Esophagus squamous epithelium (tissue), 5 donors: ENCODE results near the gene HNRNPAB. TPM values are rescaled to one million over a fixed set of nuclear protein-coding genes. Genes with fewer than 3 reads are reported as not detected.

ENCODE experiments used
- DNase-seq: peaks from one replicate; lab custom pipeline; 2025; lab: John Stamatoyannopoulos, UW
- H3K27ac ChIP-seq, 4 donors: fragments of 200-600 bp; sonication (generic); one replicate each; pipeline ENCODE4 v1.5.1; 2016 to 2019; ENCODE audit warnings: mild to moderate bottlenecking in 1 of 4
- H3K27me3 ChIP-seq, 4 donors: fragments of 200-600 bp; sonication (generic); 1 replicate in 3 of 4; 2 replicates in 1 of 4; pipeline versions ENCODE4 v1.5.1 to v1.6.0; 2017 to 2021; ENCODE audit warnings: antibody characterized with exemption in 1 of 4
- H3K36me3 ChIP-seq, 3 donors: fragments of 200-600 bp; sonication (generic); one replicate each; pipeline ENCODE4 v1.5.1; 2016 to 2019
- H3K4me1 ChIP-seq, 3 donors: fragments of 200-600 bp; sonication (generic); one replicate each; pipeline ENCODE4 v1.5.1; 2017 to 2019
- H3K4me3 ChIP-seq, 4 donors: fragments of 200-600 bp; sonication (generic); 1 replicate in 3 of 4; 2 replicates in 1 of 4; pipeline ENCODE4 v1.5.1; 2016 to 2019; ENCODE audit warnings: mild to moderate bottlenecking in 2 of 4, moderate library complexity in 1 of 4
- H3K9me3 ChIP-seq, 3 donors: fragments of 200-600 bp; sonication (generic); one replicate each; pipeline ENCODE4 v1.5.1; 2016 to 2019
- CTCF ChIP-seq, 6 experiments: fragments of 450-650 bp in 4 of 6; fragments of 200-600 bp in 2 of 6; sonication (generic) in 2 of 6; IDR thresholded peaks; one replicate each; pipeline ENCODE4 v1.5.1; 2016 to 2019; ENCODE audit warnings: antibody characterized with exemption in 6 of 6, mild to moderate bottlenecking in 4 of 6, moderate library complexity in 4 of 6
- POLR2A ChIP-seq, 4 donors: fragments of 450-650 bp; IDR thresholded peaks; one replicate each; pipeline ENCODE4 v1.6.1; 2017; ENCODE audit warnings: antibody characterized with exemption in 4 of 4, mild to moderate bottlenecking in 4 of 4, moderate library complexity in 3 of 4
- WGBS, 2 donors: methylation state at CpG; one replicate each; pipeline ENCODE4 v1.1.5; 2018; 5-methylcytosine and 5-hydroxymethylcytosine counted together
- intact Hi-C: fragments of 100-400 bp; cut with DNase I; formaldehyde crosslinking; loops from one replicate; pipeline ENCODE4 v1.15.0; 2022
- total RNA-seq, 4 donors: library from RNA; depleted of rRNA; stranded (reverse); fragments of >200 nt; gene quantifications; one replicate each; pipeline ENCODE4 v1.1.0, GENCODE V29; 2016
- donor health status: DM: yes; HTN: yes; CAD: no.

The HNRNPAB gene
- total RNA-seq, 4 donors from 2014 or later: 123 to 150 (median 135) TPM

- TF ChIP-seq CTCF (IDR thresholded peaks at IDR 0.05): no peak
- no peak for TF ChIP-seq POLR2A (IDR thresholded peaks at IDR 0.05)
- Histone ChIP-seq H3K4me3 (peak overlapping the region; percentile 62 to 91 (median 70)), H3K27me3 (no peaks in the 10 kb centered on the region), H3K36me3 (peaks cover 7 to 49% (median 12%) of the 10 kb centered on the region in 3 donors), H3K4me1 (peaks cover 13 to 69% (median 44%) of the 10 kb centered on the region in 3 donors), H3K27ac (peak overlapping the region; percentile 88 to 98 (median 92)), H3K9me3 (no peaks in the 10 kb centered on the region)
- intact Hi-C loops: no loop called here
- no peak for DNase-seq
- 14% methylated on average over 16 of the region's 21 CpGs; no CpG with 5 or more reads in 1 of the 2 donors for WGBS, 2 donors
These were observed 27.3 kb downstream of the HNRNPAB start for GRCh38 chr5:178231539-178232123.

GRCh38 chr5:178232124-178232919 lies 28.0 kb downstream of the HNRNPAB start, which contains the start of gene PHYKPL:
Gene PHYKPL (minus strand): TSS chr5:178232802. CDS start chr5:178232550, 252 bp downstream.
- no CpG with 5 or more reads among the region's 102 CpGs for WGBS, 2 donors
- Histone ChIP-seq H3K4me1 (peaks cover 13 to 76% (median 51%) of the 10 kb centered on the region in 3 donors), H3K9me3 (no peaks in the 10 kb centered on the region), H3K36me3 (peaks cover 7 to 42% (median 12%) of the 10 kb centered on the region in 3 donors), H3K27ac (peak within 1 kb of the TSS; percentile 88 to 98 (median 92)), H3K4me3 (peak within 1 kb of the TSS; percentile 62 to 91 (median 70)), H3K27me3 (no peaks in the 10 kb centered on the region)
- TF ChIP-seq CTCF (IDR thresholded peaks at IDR 0.05) (no peak), POLR2A (IDR thresholded peaks at IDR 0.05) (peak in 2 of 4 donors; percentile 54 to 63)
- intact Hi-C loops: no loop called here
- DNase-seq: no peak

GRCh38 chr5:178232920-178233429 lies 28.6 kb downstream of the HNRNPAB start:
- TF ChIP-seq POLR2A (IDR thresholded peaks at IDR 0.05): no peak
- TF ChIP-seq CTCF (IDR thresholded peaks at IDR 0.05): no peak
- H3K9me3 ChIP-seq: no peaks in the 10 kb centered on the region
- H3K4me3 ChIP-seq: peak overlapping the region; percentile 62 to 91 (median 70)
- peak overlapping the region; percentile 88 to 98 (median 92) for H3K27ac ChIP-seq
- no peaks in the 10 kb centered on the region for H3K27me3 ChIP-seq
- intact Hi-C loops: no loop called here
- no peak for DNase-seq
- WGBS, 2 donors: 81 to 82% methylated on average over 5 to 7 of the region's 11 CpGs
- H3K4me1 ChIP-seq: peaks cover 13 to 81% (median 58%) of the 10 kb centered on the region in 3 donors
- H3K36me3 ChIP-seq: peaks cover 7 to 35% (median 11%) of the 10 kb centered on the region in 3 donors

GRCh38 chr5:178234121-178234749 lies 29.9 kb downstream of the HNRNPAB start:
- no peaks in the 10 kb centered on the region for H3K27me3 ChIP-seq
- intact Hi-C loops: no loop called here
- no peak for TF ChIP-seq CTCF (IDR thresholded peaks at IDR 0.05)
- TF ChIP-seq POLR2A (IDR thresholded peaks at IDR 0.05): no peak
- no peak overlapping the region for H3K4me3 ChIP-seq
- no peaks in the 10 kb centered on the region for H3K9me3 ChIP-seq
- WGBS, 2 donors: 66 to 81% methylated on average over 3 to 6 of the region's 7 CpGs
- H3K4me1 ChIP-seq: peaks cover 22 to 81% (median 58%) of the 10 kb centered on the region in 3 donors
- peaks cover 0 to 22% (median 7%) of the 10 kb centered on the region in 3 donors for H3K36me3 ChIP-seq
- DNase-seq: no peak
- no peak overlapping the region for H3K27ac ChIP-seq
